OCI-LY7 (cell line): ENCODE data around the gene FBXW8. TPM values are rescaled to one million over a fixed set of nuclear protein-coding genes. Genes with fewer than 3 reads are reported as not detected.
A peak's percentile ranks its signal among the peaks of the same experiment; 100 is the strongest.

Experiments
- BruUV-seq: library from RNA; stranded (reverse); fragments of 400-500 nt; replicated peaks from 2 replicates; lab custom pipeline; 2021; lab: Mats Ljungman, UMichigan
- CTCF ChIA-PET: fragments of 300-600 bp; sonication (Branson Sonifier 250); formaldehyde crosslinking; loops from one replicate; lab custom pipeline; 2022; ENCODE audit warnings: antibody characterized with exemption; ENCODE audit not compliant: unreplicated experiment; lab: Charles Lee
- POLR2A ChIA-PET: fragments of 300-600 bp; sonication (Branson Sonifier 250); formaldehyde crosslinking; loops from one replicate; lab custom pipeline; 2022; ENCODE audit warnings: antibody characterized with exemption; lab: Charles Lee
- DNase-seq: peaks from one replicate; pipeline ENCODE4 v3.0.0-alpha.2; 2015; ENCODE audit warnings: low spot score
- H2AFZ ChIP-seq: fragments of 200-600 bp; sonication (generic), shearing (Covaris generic); 2 replicates; pipeline ENCODE4 v1.6.1; 2014; ENCODE audit warnings: mild to moderate bottlenecking, antibody characterized with exemption, low read length, moderate library complexity
- H3K27ac ChIP-seq: fragments of 200-600 bp; sonication (generic); 2 replicates; pipeline ENCODE4 v1.5.1; 2014; ENCODE audit warnings: mixed run types, low read depth, mild to moderate bottlenecking, moderate library complexity, low read length, inconsistent platforms; ENCODE audit not compliant: poor library complexity, severe bottlenecking
- H3K36me3 ChIP-seq: fragments of 200-600 bp; sonication (generic); 2 replicates; pipeline ENCODE4 v1.6.1; 2014; ENCODE audit warnings: mild to moderate bottlenecking, antibody characterized with exemption, low read length, moderate library complexity, mixed read lengths; ENCODE audit not compliant: insufficient read depth
- H3K4me1 ChIP-seq: fragments of 200-600 bp; sonication (generic); 2 replicates; pipeline ENCODE4 v1.5.1; 2014; ENCODE audit warnings: mild to moderate bottlenecking, low read length; ENCODE audit not compliant: insufficient read depth, poor library complexity, severe bottlenecking
- H3K4me2 ChIP-seq: fragments of 200-600 bp; sonication (generic); 2 replicates; pipeline ENCODE4 v1.6.1; 2014; ENCODE audit warnings: mild to moderate bottlenecking, low read length
- H3K4me3 ChIP-seq: fragments of 200-600 bp; sonication (generic); 2 replicates; pipeline ENCODE4 v1.5.1; 2014; ENCODE audit warnings: mild to moderate bottlenecking, low read depth, low read length; ENCODE audit not compliant: poor library complexity, severe bottlenecking
- H3K79me2 ChIP-seq: fragments of 200-600 bp; sonication (generic); 2 replicates; pipeline ENCODE4 v1.6.1; 2016; ENCODE audit warnings: low read depth, mild to moderate bottlenecking, low read length, moderate library complexity, mixed read lengths; ENCODE audit not compliant: insufficient read depth
- H3K9me2 ChIP-seq: fragments of 200-600 bp; sonication (generic); 2 replicates; pipeline ENCODE4 v1.6.1; 2016; ENCODE audit warnings: mild to moderate bottlenecking, low read length, mixed read lengths; ENCODE audit not compliant: insufficient read depth
- H3K9me3 ChIP-seq: fragments of 200-600 bp; sonication (generic); 2 replicates; pipeline ENCODE4 v1.6.1; 2014; ENCODE audit warnings: mild to moderate bottlenecking, mixed run types, low read length, mixed read lengths
- H4K20me1 ChIP-seq: fragments of 200-600 bp; sonication (generic); 2 replicates; pipeline ENCODE4 v1.6.1; 2014; ENCODE audit warnings: mild to moderate bottlenecking, antibody characterized with exemption, low read length, moderate library complexity, mixed read lengths; ENCODE audit not compliant: insufficient read depth
- CTCF ChIP-seq: fragments of 200-600 bp; sonication (generic); conservative IDR thresholded peaks from 2 replicates; pipeline ENCODE4 v1.5.1; 2014; ENCODE audit warnings: mild to moderate bottlenecking, antibody characterized with exemption, low read length, moderate library complexity, mixed read lengths
- EZH2phosphoT487 ChIP-seq: fragments of 200-600 bp; sonication (generic); IDR thresholded peaks from 2 replicates; pipeline ENCODE4 v1.6.1; 2018; ENCODE audit warnings: low read depth, borderline replicate concordance, mild to moderate bottlenecking, mixed run types, antibody characterized with exemption, low read length, moderate library complexity, mixed read lengths
- intact Hi-C: fragments of 100-400 bp; cut with micrococcal nuclease; formaldehyde crosslinking; loops from one replicate; pipeline ENCODE4 v1.10.0; 2022; ENCODE audit not compliant: unreplicated experiment
- total RNA-seq, 2 experiments: library from RNA; depleted of rRNA in 1 of 2; stranded (reverse); fragments of >200 nt in 1 of 2; shearing (Covaris generic) in 1 of 2; gene quantifications; 2 replicates each; pipeline ENCODE4 v1.2.3, GENCODE V29; 2014 to 2022

The FBXW8 gene
- total RNA-seq, 2 experiments from 2014 or later: 29.8 to 34.0 TPM

DNA sequence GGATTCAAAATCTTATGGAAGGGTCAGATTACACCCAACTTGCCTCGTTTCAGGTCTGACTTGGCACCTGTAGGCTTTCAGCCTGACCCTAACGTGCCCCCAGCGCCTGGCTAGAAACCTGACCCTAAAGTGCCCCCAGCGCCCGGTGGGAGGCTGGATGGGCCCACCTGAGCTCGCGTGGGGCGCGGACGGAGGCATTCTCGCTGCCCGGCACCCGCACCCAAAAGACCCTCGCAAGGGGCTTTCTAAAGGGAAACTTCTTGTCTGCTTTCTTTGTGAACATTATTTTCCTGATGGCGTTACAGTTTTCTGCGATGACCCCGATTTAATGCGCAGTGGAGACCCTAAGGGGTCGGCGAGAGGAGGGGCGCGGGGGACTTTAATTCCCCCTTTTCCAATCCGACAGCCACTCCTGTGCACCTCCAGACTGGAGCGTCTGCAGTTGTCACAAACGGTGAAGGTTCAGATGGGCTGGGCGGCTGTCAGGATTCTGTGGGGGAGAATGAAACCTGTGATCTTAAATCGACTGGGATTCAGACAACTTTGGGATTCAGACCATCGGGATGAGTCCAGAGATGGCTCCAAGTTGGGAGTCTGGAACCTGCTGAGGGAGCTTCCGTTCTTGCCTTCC lies 28.8 kb upstream of the FBXW8 start:
- H3K79me2 ChIP-seq: no peaks in the 10 kb centered on the region; the same call in 1 of the 2 replicates
- ChIA-PET POLR2A (interaction anchor here (0.7 to 1.1 kb wide), 6 partner anchors 10 to 181 kb away, joined by 3 to 4 read pairs (median 4); no protein-coding TSS in a partner anchor), CTCF (interaction anchor here (0.8 to 1.8 kb wide), 3 partner anchors 173 to 181 kb away, joined by 4 to 13 read pairs (median 4); no protein-coding TSS in a partner anchor)
- H4K20me1 ChIP-seq: no peaks in the 10 kb centered on the region
- TF ChIP-seq EZH2phosphoT487: no peak
- no peak for TF ChIP-seq CTCF
- no peaks in the 10 kb centered on the region for H3K9me2 ChIP-seq
- DNase-seq: peak; percentile 37
- intact Hi-C loops: loop anchor here (1.0 to 10.0 kb wide), 6 partner anchors 63 to 233 kb away; partner anchors contain the start of genes RNFT2 and SPRING1
- peak overlapping the region; percentile 76 for H3K4me3 ChIP-seq
- no TSS peak for BruUV-seq
- peak overlapping the region; percentile 9 for H3K27ac ChIP-seq
- H2AFZ ChIP-seq: peak overlapping the region; percentile 50; the same call in 1 of the 2 replicates
- H3K36me3 ChIP-seq: peaks cover 12% of the 10 kb centered on the region
- H3K9me3 ChIP-seq: no peaks in the 10 kb centered on the region
- H3K4me1 ChIP-seq: peaks cover 50% of the 10 kb centered on the region
- H3K4me2 ChIP-seq: peak overlapping the region; percentile 96

GRCh38 chr12:116882742-116883141 lies 28.0 kb upstream of the FBXW8 start:
- Histone ChIP-seq H3K9me2 (no peaks in the 10 kb centered on the region), H3K4me3 (no peak overlapping the region), H2AFZ (no peak overlapping the region), H3K4me2 (peak overlapping the region; percentile 96), H4K20me1 (no peaks in the 10 kb centered on the region), H3K36me3 (peaks cover 7% of the 10 kb centered on the region; the same call in 1 of the 2 replicates), H3K9me3 (no peaks in the 10 kb centered on the region), H3K79me2 (no peaks in the 10 kb centered on the region; the same call in 1 of the 2 replicates), H3K27ac (no peak overlapping the region), H3K4me1 (peaks cover 50% of the 10 kb centered on the region)
- CTCF ChIA-PET: interaction anchor here (0.8 to 1.8 kb wide), 3 partner anchors 173 to 181 kb away, joined by 4 to 13 read pairs (median 4); no protein-coding TSS in a partner anchor
- TF ChIP-seq CTCF: peak; percentile 71
- TF ChIP-seq EZH2phosphoT487: no peak
- intact Hi-C loops: loop anchor here (1.0 to 10.0 kb wide), 2 partner anchors 179 to 232 kb away; no protein-coding TSS in a partner anchor
- peak; percentile 75 for DNase-seq
- POLR2A ChIA-PET: interaction anchor here (0.6 to 1.1 kb wide), 7 partner anchors 9 to 181 kb away, joined by 3 to 4 read pairs (median 4); no protein-coding TSS in a partner anchor
- BruUV-seq: no TSS peak
